Activated T-cell treated with anti-CD3 and anti-CD28 coated beads, Interleukin-2, amount 50 U/mL, for 24 hours (primary cell): ENCODE measurements around the gene TMEM127.
A peak's percentile ranks its signal among the peaks of the same experiment; 100 is the strongest.
"Not testable (repeated sequence)": the region's sequence is repeated elsewhere in the genome, so short reads cannot be mapped to it uniquely, and the experiment has no call there.

ENCODE experiments used
- DNase-seq: peaks from one replicate; pipeline ENCODE4 v3.0.0-alpha.2; 2020
- H3K27ac Mint-ChIP-seq: 2 replicates; pipeline ENCODE4 v1.8.0; 2020; ENCODE audit warnings: mild to moderate bottlenecking, mixed read lengths
- H3K27me3 Mint-ChIP-seq: 2 replicates; pipeline ENCODE4 v1.8.0; 2020; ENCODE audit warnings: mixed read lengths
- H3K36me3 Mint-ChIP-seq: 2 replicates; pipeline ENCODE4 v1.8.0; 2020; ENCODE audit warnings: low read depth, mixed read lengths
- H3K4me1 Mint-ChIP-seq: 2 replicates; pipeline ENCODE4 v1.8.0; 2020; ENCODE audit warnings: low read depth, mixed read lengths
- H3K4me3 Mint-ChIP-seq: 2 replicates; pipeline ENCODE4 v1.8.0; 2020; ENCODE audit warnings: mild to moderate bottlenecking, moderate library complexity, mixed read lengths
- H3K9me3 Mint-ChIP-seq: 2 replicates; pipeline ENCODE4 v1.8.0; 2020; ENCODE audit warnings: mixed read lengths

Gene TMEM127

GRCh38 chr2:96265840-96266679 lies at the start of gene TMEM127, which contains the start of gene CIAO1:
TSS of gene TMEM127 (minus strand) at chr2:96265997. CDS start at chr2:96265381, 616 bp downstream.
TSS of gene CIAO1 (plus strand) at chr2:96266225. CDS start at chr2:96266351, 126 bp downstream.
- Mint-ChIP-seq H3K9me3 (no peaks in the 10 kb centered on the region), H3K27me3 (no peaks in the 10 kb centered on the region), H3K36me3 (peaks cover 80% of the 10 kb centered on the region), H3K4me1 (peaks cover 53% of the 10 kb centered on the region), H3K27ac (peak within 1 kb of the TSS; percentile 98), H3K4me3 (peak within 1 kb of the TSS; percentile 98)
- DNase-seq: peak; percentile 98

GRCh38 chr2:96315005-96315399 lies 49.2 kb upstream of the TMEM127 start:
- no peak for DNase-seq
- Mint-ChIP-seq H3K9me3 (no peaks in the 10 kb centered on the region), H3K27ac (peak overlapping the region; percentile 91), H3K4me1 (peaks cover 37% of the 10 kb centered on the region), H3K4me3 (no peak overlapping the region), H3K36me3 (peaks cover 3% of the 10 kb centered on the region), H3K27me3 (no peaks in the 10 kb centered on the region)

- peaks cover 31% of the 10 kb centered on the region for H3K36me3 Mint-ChIP-seq
- H3K27ac Mint-ChIP-seq: no peak overlapping the region
- H3K4me3 Mint-ChIP-seq: no peak overlapping the region
- peaks cover 32% of the 10 kb centered on the region for H3K4me1 Mint-ChIP-seq
- no peaks in the 10 kb centered on the region for H3K9me3 Mint-ChIP-seq
- DNase-seq: no peak
- H3K27me3 Mint-ChIP-seq: no peaks in the 10 kb centered on the region
These were observed 42.5 kb upstream of the TMEM127 start for GRCh38 chr2:96308248-96308647.

GRCh38 chr2:96306370-96306769 lies 40.6 kb upstream of the TMEM127 start:
- peak overlapping the region; percentile 100 for H3K4me3 Mint-ChIP-seq
- no peaks in the 10 kb centered on the region for H3K9me3 Mint-ChIP-seq
- peaks cover 50% of the 10 kb centered on the region for H3K36me3 Mint-ChIP-seq
- peaks cover 46% of the 10 kb centered on the region for H3K4me1 Mint-ChIP-seq
- DNase-seq: no peak
- H3K27ac Mint-ChIP-seq: peak overlapping the region; percentile 100
- no peaks in the 10 kb centered on the region for H3K27me3 Mint-ChIP-seq

- Mint-ChIP-seq H3K9me3 (no peaks in the 10 kb centered on the region), H3K4me3 (peak overlapping the region; percentile 100), H3K36me3 (peaks cover 54% of the 10 kb centered on the region), H3K4me1 (peaks cover 50% of the 10 kb centered on the region), H3K27ac (peak overlapping the region; percentile 100), H3K27me3 (no peaks in the 10 kb centered on the region)
- no peak for DNase-seq
These were observed 40.1 kb upstream of the TMEM127 start for GRCh38 chr2:96305979-96306308.

DNA sequence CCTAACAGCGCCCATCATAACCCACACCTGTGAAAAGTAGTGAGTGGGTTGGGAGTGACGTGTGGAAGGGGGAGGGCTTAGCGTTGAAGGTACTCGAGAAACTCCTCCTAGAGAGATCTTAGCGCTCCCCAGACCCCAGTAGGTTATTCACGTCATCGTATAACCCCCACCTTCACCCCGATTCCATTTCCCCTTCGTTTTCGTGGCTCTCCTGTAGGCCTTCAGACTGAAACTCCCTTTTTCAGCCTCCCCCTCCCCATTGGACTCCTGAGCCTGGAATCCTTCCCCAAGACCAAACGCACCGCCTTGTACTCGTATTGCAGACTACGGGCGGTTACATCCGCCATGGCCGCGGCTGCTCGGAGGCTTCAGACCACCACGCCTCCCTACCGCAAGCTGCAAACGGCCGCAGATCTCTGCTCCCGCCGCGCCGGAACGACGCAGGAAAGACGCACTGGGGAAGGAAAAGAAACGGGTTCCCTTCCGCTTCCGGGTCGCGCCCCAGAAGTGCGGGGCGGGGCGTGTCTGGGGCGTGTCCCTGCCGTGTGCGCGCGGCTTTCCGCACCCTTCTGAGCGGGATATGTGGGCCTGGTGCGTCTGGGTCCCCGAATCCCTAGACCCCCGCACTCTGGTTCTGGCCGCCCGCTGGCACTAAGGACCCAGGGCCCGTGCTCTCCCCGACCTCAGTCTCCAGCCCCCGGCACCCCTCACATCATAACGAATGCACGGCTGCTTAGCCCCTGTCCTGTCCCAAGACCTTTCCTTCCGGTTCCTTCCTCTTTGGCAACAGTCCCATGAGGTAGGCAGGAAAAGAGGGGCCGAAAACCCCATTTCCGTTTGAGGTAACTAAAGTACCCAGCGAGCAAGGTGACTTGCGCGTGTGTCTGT lies 39.5 kb upstream of the TMEM127 start, which contains the start of gene SNRNP200:
SNRNP200 (minus strand) TSS at position 456 of the 888 bp plus-strand sequence; CDS start at position 347, 109 bp downstream.
- peak; percentile 94 for DNase-seq
- Mint-ChIP-seq H3K27me3 (no peaks in the 10 kb centered on the region), H3K4me1 (peaks cover 52% of the 10 kb centered on the region), H3K36me3 (peaks cover 60% of the 10 kb centered on the region), H3K9me3 (no peaks in the 10 kb centered on the region), H3K27ac (peak within 1 kb of the TSS; percentile 100), H3K4me3 (peak within 1 kb of the TSS; percentile 100)

GRCh38 chr2:96304606-96305005 lies 38.8 kb upstream of the TMEM127 start:
- Mint-ChIP-seq H3K36me3 (peaks cover 67% of the 10 kb centered on the region), H3K27ac (peak overlapping the region; percentile 100), H3K4me1 (peaks cover 52% of the 10 kb centered on the region), H3K9me3 (no peaks in the 10 kb centered on the region), H3K27me3 (no peaks in the 10 kb centered on the region), H3K4me3 (peak overlapping the region; percentile 100)
- DNase-seq: no peak

DNA sequence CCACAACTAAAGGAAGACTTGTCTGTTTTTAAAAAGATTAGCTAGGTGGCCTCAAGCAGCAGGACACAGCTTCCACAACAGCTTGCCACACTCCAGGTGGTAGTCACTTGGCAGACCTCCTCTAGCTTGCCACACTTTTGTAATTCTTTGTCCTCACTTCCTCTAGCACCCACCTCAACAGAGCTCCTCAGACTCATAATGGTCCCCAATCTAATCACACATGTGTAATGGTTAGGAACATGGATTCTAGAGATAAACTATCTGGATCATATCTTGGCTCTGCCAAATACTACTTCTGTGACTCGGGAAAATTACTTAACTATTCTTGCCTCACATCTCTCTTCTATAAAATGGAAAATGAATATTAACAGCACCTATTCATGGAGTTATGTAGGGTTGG lies 36.1 kb upstream of the TMEM127 start:
- no peaks in the 10 kb centered on the region for H3K27me3 Mint-ChIP-seq
- no peak for DNase-seq
- peaks cover 52% of the 10 kb centered on the region for H3K4me1 Mint-ChIP-seq
- no peaks in the 10 kb centered on the region for H3K9me3 Mint-ChIP-seq
- peak overlapping the region; percentile 73 for H3K27ac Mint-ChIP-seq
- H3K4me3 Mint-ChIP-seq: no peak overlapping the region
- peaks cover 95% of the 10 kb centered on the region for H3K36me3 Mint-ChIP-seq

DNA sequence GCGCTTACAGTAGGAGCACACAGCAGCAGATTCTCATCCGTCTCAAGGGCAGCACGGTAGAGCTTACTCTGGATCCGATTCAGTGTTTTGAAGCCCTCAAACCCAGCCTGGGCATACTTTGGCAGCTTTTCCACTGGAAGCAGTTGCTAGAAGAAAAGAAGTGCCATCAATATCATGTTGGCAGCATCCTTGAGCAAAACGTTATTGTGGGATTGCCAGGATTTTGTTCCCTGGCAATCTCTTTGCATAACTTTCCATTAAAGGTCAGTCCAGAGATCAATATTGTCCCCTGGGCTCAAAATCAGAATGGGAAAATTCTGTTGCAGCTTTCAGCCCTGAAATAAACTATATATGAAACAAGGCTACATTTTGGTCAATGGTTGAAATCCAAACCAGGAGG lies 31.1 kb upstream of the TMEM127 start:
- DNase-seq: no peak
- no peaks in the 10 kb centered on the region for H3K9me3 Mint-ChIP-seq
- H3K4me1 Mint-ChIP-seq: peaks cover 12% of the 10 kb centered on the region
- peaks cover 100% of the 10 kb centered on the region for H3K36me3 Mint-ChIP-seq
- H3K27me3 Mint-ChIP-seq: no peaks in the 10 kb centered on the region
- H3K27ac Mint-ChIP-seq: no peak overlapping the region
- no peak overlapping the region for H3K4me3 Mint-ChIP-seq

GRCh38 chr2:96294271-96294670 lies 28.5 kb upstream of the TMEM127 start:
- H3K27ac Mint-ChIP-seq: peak overlapping the region; percentile 37
- H3K9me3 Mint-ChIP-seq, H3K4me3 Mint-ChIP-seq, H3K27me3 Mint-ChIP-seq, DNase-seq, H3K4me1 Mint-ChIP-seq: not testable (repeated sequence)
- peaks cover 100% of the 10 kb centered on the region for H3K36me3 Mint-ChIP-seq

DNA sequence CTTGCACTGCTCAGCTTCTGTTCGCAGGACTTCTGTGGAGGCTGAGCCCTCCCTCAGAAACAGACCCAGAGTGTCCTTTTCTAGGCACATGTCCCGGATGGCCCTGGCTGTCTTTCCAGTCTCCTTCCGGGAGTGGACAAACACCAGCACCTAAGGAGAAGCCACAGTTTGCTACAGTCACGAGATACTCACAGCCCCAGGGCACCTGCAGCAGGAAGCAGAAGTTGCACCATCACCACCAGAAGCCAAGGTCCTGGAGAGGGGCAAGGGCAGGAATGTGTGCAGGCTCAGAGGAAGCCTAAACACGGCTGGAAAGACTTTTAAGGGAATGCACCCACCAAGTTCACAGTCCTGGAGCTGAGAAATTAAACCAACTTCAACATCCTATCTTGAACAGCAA lies 26.0 kb upstream of the TMEM127 start:
- peak overlapping the region; percentile 44 for H3K27ac Mint-ChIP-seq
- DNase-seq: no peak
- H3K4me1 Mint-ChIP-seq: peaks cover 3% of the 10 kb centered on the region
- H3K27me3 Mint-ChIP-seq: no peaks in the 10 kb centered on the region
- no peaks in the 10 kb centered on the region for H3K9me3 Mint-ChIP-seq
- H3K36me3 Mint-ChIP-seq: peaks cover 100% of the 10 kb centered on the region
- H3K4me3 Mint-ChIP-seq: no peak overlapping the region

DNA sequence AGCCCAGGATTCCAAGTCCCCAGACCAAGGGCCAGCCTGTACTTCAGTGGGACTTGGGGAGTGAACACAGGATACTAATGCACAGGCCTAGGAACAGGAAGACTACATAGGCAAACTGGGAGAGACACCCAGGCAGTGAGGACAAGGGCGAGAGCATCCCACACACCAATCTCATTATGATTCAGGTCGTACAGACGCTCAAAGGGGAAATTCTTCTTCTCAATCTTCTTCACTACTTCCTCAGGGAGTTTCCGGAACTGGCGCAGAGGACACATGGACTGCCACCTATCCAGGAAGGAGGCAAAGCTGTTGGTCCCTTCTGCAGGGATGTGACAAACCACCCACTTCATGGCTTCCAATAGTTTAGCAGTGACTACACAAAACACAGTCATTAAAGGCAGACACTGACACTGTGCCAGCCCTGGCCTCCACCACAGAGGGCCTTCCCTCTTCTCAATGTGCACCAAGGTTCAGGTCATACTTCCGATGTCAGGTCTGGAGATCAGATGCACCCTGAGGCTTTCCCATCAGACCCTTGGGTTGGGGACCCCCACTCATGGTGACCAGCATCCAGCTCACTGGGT lies 21.6 kb upstream of the TMEM127 start:
- Mint-ChIP-seq H3K9me3 (no peaks in the 10 kb centered on the region), H3K27me3 (no peaks in the 10 kb centered on the region), H3K36me3 (peaks cover 100% of the 10 kb centered on the region), H3K4me3 (no peak overlapping the region), H3K27ac (peak overlapping the region; percentile 83), H3K4me1 (peaks cover 3% of the 10 kb centered on the region)
- no peak for DNase-seq

DNA sequence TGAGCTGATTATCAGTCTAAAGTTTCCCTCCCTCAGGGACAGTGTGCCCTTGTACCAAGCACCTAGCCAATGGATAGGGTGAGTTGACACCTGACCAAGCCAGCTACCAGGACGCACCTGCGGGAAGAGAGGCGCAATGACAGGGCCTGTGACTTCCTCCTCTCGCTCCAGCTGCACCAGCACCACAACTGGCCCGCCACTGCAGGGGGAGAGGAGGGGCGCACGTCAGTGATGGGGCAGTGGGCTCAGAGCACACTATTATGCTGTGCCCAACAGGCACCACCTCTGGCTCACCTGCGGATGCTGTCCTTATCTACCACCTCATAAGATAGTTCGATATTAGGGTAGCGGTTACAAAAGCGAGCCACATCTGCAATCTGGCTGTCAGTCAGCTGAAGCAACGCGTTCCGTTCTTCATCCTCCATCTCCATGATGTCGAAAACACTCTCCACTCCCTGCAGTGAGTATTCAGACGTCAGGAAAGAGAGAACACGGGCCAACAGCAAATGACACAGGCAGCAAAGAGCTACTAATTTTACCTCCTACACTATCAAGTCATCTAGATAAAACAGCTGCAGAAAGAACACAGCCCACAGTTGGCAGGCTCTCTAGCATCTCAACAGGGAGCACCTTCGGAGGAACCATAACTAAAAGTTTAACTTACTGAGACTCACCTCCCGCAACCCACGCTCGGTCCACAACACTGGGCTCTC lies 11.1 kb upstream of the TMEM127 start:
- Mint-ChIP-seq H3K4me1 (peaks cover 6% of the 10 kb centered on the region), H3K27ac (peak overlapping the region; percentile 8), H3K4me3 (no peak overlapping the region), H3K36me3 (peaks cover 93% of the 10 kb centered on the region), H3K9me3 (no peaks in the 10 kb centered on the region), H3K27me3 (no peaks in the 10 kb centered on the region)
- DNase-seq: no peak
